Stimulated activated naive CD4-positive, alpha-beta T cell treated with Interleukin-2 at 50 U/mL for 16 hours (primary cell): ENCODE data around the gene GLG1.

ENCODE experiments used
- DNase-seq: peaks from one replicate; lab custom pipeline; 2025; lab: John Stamatoyannopoulos, UW

GLG1 gene

GRCh38 chr16:74472540-74472939 lies 134.4 kb downstream of the GLG1 start:
- DNase-seq, result no peak

- DNase-seq, result no peak
These were observed 134.9 kb downstream of the GLG1 start for GRCh38 chr16:74472010-74472409.

- DNase-seq, result no peak
These were observed 136.9 kb downstream of the GLG1 start for GRCh38 chr16:74469946-74470478.

GRCh38 chr16:74468807-74469525 lies 137.9 kb downstream of the GLG1 start:
- DNase-seq, result no peak

GRCh38 chr16:74466872-74467271 lies 140.0 kb downstream of the GLG1 start:
- no peak for DNase-seq

- no peak for DNase-seq
These were observed 140.8 kb downstream of the GLG1 start for GRCh38 chr16:74465851-74466685.

- DNase-seq, result no peak
These were observed 141.6 kb downstream of the GLG1 start for GRCh38 chr16:74465281-74465680.

GRCh38 chr16:74463888-74464287 lies 143.0 kb downstream of the GLG1 start:
- DNase-seq, result no peak

GRCh38 chr16:74462361-74462760 lies 144.6 kb downstream of the GLG1 start:
- DNase-seq, result no peak

GRCh38 chr16:74461826-74462225 lies 145.1 kb downstream of the GLG1 start:
- no peak for DNase-seq

- DNase-seq, result no peak
These were observed 146.4 kb downstream of the GLG1 start for GRCh38 chr16:74460542-74460941.

- no peak for DNase-seq
These were observed 150.7 kb downstream of the GLG1 start for GRCh38 chr16:74456290-74456625.

GRCh38 chr16:74455619-74456289 lies 151.2 kb downstream of the GLG1 start:
- no peak for DNase-seq

GRCh38 chr16:74455213-74455612 lies 151.7 kb downstream of the GLG1 start:
- no peak for DNase-seq

- no peak for DNase-seq
These were observed 154.8 kb downstream of the GLG1 start for GRCh38 chr16:74451951-74452758.

- DNase-seq, result no peak
These were observed 155.8 kb downstream of the GLG1 start for GRCh38 chr16:74450967-74451760.

- DNase-seq, result no peak
These were observed 156.7 kb downstream of the GLG1 start for GRCh38 chr16:74450236-74450635.

- DNase-seq, result no peak
These were observed 157.4 kb downstream of the GLG1 start for GRCh38 chr16:74449470-74449869.

GRCh38 chr16:74448990-74449389 lies 157.9 kb downstream of the GLG1 start:
- DNase-seq, result no peak

GRCh38 chr16:74447578-74447977 lies 159.3 kb downstream of the GLG1 start:
- DNase-seq, result no peak

GRCh38 chr16:74446866-74447265 lies 160.0 kb downstream of the GLG1 start:
- no peak for DNase-seq
